DMS114 treated with DMSO at 0.1 percent for 48 hours (cell line): ENCODE measurements around the gene CARD19.
"Not testable (repeated sequence)": the region's sequence is repeated elsewhere in the genome, so short reads cannot be mapped to it uniquely, and the experiment has no call there.

ENCODE experiments used
- DNase-seq: peaks from one replicate; lab custom pipeline; 2025; ENCODE audit not compliant: unreplicated experiment; lab: John Stamatoyannopoulos, UW

Gene CARD19

GRCh38 chr9:93099551-93100275, 3.7 kb downstream of the CARD19 start:
- DNase-seq, result no peak

- no peak for DNase-seq
Observed at GRCh38 chr9:93100276-93100636, 4.2 kb downstream of the CARD19 start.

DNA sequence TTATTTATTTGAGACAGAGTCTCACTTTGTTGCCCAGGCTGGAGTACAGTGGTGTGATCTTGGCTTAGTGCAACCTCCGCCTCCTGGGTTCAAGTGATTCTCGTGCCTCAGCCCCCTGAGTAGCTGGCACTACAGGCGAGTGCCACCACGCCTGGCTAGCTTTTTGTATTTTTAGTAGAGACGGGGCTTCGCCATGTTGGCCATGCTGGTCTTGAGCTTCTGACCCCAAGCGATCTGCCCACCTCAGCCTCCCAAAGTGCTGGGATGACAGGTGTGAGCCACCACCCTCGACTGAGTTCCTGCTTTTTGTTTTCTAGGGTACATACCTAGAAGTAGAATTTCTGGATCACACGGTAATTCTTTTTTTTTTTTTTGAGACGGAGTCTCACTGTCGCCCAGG, 5.1 kb downstream of the CARD19 start:
- not testable (repeated sequence) for DNase-seq

GRCh38 chr9:93105620-93106019, 9.6 kb downstream of the CARD19 start:
- no peak for DNase-seq

- DNase-seq, result no peak
Observed at GRCh38 chr9:93107151-93107824, 11.3 kb downstream of the CARD19 start.

- DNase-seq, result no peak
Observed at GRCh38 chr9:93107825-93108161, 11.8 kb downstream of the CARD19 start.

DNA sequence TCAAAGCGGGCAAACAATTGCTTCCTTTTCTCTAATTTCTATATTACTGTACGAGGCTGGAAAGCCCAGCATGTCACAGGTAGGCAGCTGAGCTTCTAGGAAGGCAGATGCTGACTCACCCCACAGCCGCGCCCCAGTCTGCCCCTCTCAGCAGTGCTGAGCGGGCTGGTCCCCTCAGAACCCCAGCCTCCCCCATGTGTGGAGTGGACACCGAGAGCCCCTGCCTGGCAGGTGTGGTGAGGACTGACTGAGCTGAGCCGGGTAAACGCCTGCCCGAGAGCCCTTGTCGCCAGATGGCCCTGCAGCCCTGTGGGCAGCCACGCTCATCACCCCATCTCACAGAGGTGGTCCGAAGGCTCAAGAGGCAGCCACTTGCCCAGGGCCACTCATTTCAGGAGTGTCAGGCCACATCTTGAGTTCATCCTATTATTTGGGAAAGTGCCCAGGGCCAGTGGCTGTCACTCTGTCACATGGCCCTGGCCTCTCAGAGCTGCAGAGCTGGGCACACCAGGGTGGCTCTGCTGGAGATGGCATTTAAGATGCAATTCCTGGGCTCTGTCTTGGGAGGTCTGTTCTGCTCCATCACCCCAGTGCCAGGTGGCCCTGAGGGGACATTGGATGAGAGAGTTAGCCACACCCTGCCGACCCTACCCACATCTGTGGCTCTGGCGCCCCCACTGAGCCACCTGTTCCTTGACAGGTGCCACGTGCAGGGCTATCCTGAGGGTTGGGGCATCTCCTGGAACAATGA, 12.4 kb downstream of the CARD19 start:
- DNase-seq, result no peak

DNA sequence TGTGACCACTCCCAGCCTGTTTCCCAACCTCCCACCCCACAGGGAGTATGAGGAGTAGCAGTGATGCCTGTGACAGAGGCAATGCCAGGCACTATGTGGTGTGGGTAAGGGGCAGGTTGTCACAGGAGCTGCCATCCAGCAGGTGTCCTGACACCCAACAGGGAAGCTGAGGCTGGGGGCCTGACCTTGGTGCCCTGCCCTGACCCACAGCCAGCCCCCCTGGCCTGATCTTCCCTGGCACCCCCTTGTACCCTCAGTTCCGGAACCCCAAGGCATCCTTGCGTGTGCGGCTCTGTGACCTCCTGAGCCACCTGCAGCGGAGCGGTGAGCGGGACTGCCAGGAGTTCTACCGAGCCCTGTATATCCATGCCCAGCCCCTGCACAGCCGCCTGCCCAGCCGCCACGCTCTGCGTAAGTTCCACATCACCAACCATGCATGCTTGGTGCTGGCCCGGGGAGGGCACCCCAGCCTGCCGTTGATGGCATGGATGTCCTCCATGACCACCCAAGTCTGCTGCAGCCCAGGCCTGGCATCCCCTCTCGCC, 14.4 kb downstream of the CARD19 start:
- no peak for DNase-seq

GRCh38 chr9:93111001-93111370, 15.0 kb downstream of the CARD19 start:
- DNase-seq, result no peak

GRCh38 chr9:93111371-93112115, 15.5 kb downstream of the CARD19 start:
- no peak for DNase-seq

- no peak for DNase-seq
Observed at GRCh38 chr9:93112116-93112863, 16.3 kb downstream of the CARD19 start.

GRCh38 chr9:93112864-93113389, 16.9 kb downstream of the CARD19 start:
- no peak for DNase-seq

GRCh38 chr9:93114169-93114983, 18.4 kb downstream of the CARD19 start:
- no peak for DNase-seq

DNA sequence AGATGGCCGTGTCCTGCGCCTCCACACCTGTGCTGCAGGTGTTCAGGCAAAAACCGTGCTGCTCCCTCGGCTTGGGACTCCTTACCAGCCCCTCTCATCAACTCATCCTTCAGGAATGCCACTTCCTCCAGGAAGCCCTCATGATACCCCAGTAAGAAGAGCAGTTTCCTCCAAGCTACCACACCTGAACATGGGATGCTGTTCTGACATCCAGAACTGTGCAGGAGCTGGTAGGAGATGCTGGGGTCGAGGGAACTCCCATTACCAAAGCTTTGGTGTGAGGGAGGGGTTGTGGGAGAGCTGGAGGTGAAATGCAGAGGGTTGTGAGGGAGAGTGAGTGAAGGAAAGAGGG, 18.9 kb downstream of the CARD19 start:
- DNase-seq, result no peak

GRCh38 chr9:93115486-93116071, 19.6 kb downstream of the CARD19 start:
- no peak for DNase-seq

- DNase-seq, result no peak
Observed at GRCh38 chr9:93116072-93116961, 20.3 kb downstream of the CARD19 start.

DNA sequence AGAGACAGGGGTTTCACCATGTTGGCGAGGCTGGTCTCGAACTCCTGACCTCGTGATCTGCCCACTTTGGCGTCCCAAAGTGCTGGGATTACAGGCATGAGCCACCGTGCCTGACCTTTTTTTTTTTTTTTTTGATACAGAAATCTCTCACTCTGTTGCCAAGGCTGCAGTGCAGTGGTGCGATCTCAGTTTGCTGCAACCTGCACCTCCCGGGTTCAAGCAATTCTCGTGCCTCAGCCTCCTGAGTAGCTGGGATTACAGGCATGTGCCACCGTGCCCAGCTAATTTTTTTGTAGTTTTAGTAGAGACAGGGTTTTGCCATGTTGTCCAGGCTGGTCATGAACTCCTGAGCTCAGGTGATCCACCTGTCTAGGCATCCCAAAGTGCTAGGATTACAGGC, 21.5 kb downstream of the CARD19 start:
- not testable (repeated sequence) for DNase-seq
